K562 (cell line): ENCODE measurements around the gene SFXN3. TPM values are rescaled to one million over a fixed set of nuclear protein-coding genes. Genes with fewer than 3 reads are reported as not detected.

Experiments
- ATAC-seq: fragments of 200-7000 bp; cut with Tn5 transposase; 3 replicates; pipeline ENCODE4 v1.9.1; 2020; ENCODE audit warnings: moderate library complexity
- BruUV-seq: library from RNA; stranded (reverse); fragments of 400-500 nt; replicated peaks from 2 replicates; lab custom pipeline; 2021; lab: Mats Ljungman, UMichigan
- CTCF ChIA-PET: fragments of 300-600 bp; formaldehyde crosslinking; extraction: SDS; loops from one replicate; lab custom pipeline; 2021; ENCODE audit warnings: low intra/inter-chr PET ratio; lab: Yijun Ruan, JAX
- POLR2A ChIA-PET: fragments of 300-600, 350-650 bp; sonication (Branson Sonifier 250); formaldehyde crosslinking; extraction: SDS; loops from one replicate; lab custom pipeline; 2021; ENCODE audit warnings: antibody characterized with exemption, inconsistent platforms; lab: Yijun Ruan, JAX
- DNase-seq, 4 experiments: peaks; one replicate each; pipeline versions ENCODE4 v3.0.0 to v3.0.0-alpha.2; 2011 to 2018; ENCODE audit warnings: low spot score in 3 of 4, mixed read lengths in 3 of 4; ENCODE audit errors: extremely low read depth in 1 of 4
- FAIRE-seq: peaks from 2 replicates; lab custom pipeline; 2011; peaks lifted over from hg19 to GRCh38; lab: Jason Lieb, UNC
- H2AFZ ChIP-seq: 2 replicates; pipeline ENCODE4 v1.6.0; 2011; ENCODE audit warnings: low read depth, low read length, control low read depth, inconsistent platforms
- H3K27ac ChIP-seq: fragments of 200-600 bp; 3 replicates; pipeline ENCODE4 v1.8.0; 2011; ENCODE audit warnings: low read depth, mild to moderate bottlenecking, control low read depth, inconsistent platforms, low read length, moderate library complexity, mixed read lengths; ENCODE audit errors: extremely low read depth
- H3K27me3 ChIP-seq, 2 experiments: fragments of 300-600 bp in 1 of 2; 2 replicates in 1 of 2; 3 replicates in 1 of 2; pipeline versions ENCODE4 v1.6.0 to v1.8.0; 2011; ENCODE audit warnings: inconsistent platforms in 2 of 2, low read length in 2 of 2, mild to moderate bottlenecking in 1 of 2, mixed read lengths in 1 of 2, moderate library complexity in 1 of 2; ENCODE audit not compliant: control insufficient read depth in 2 of 2, insufficient read depth in 2 of 2
- H3K36me3 ChIP-seq: fragments of 300-600 bp; 3 replicates; pipeline ENCODE4 v1.8.0; 2011; ENCODE audit warnings: mild to moderate bottlenecking, low read length, inconsistent platforms; ENCODE audit not compliant: control insufficient read depth, insufficient read depth
- H3K4me1 ChIP-seq, 2 experiments: fragments of 200-600 bp in 1 of 2; replicated peaks in 1 of 2; 2 replicates in 1 of 2; 3 replicates in 1 of 2; pipeline versions ENCODE4 v1.5.1 to v1.8.0; 2011; ENCODE audit warnings: inconsistent platforms in 2 of 2, low read length in 2 of 2, mild to moderate bottlenecking in 1 of 2, mixed read lengths in 1 of 2, moderate library complexity in 1 of 2; ENCODE audit not compliant: control insufficient read depth in 2 of 2, insufficient read depth in 2 of 2
- H3K4me2 ChIP-seq: 2 replicates; pipeline ENCODE4 v1.6.1; 2011; ENCODE audit warnings: low read length, control low read depth, inconsistent platforms, mixed read lengths; ENCODE audit not compliant: insufficient read depth
- H3K4me3 ChIP-seq: fragments of 200-600 bp; sonication (generic), shearing (Covaris generic); 2 replicates; pipeline ENCODE4 v1.5.1; 2016; ENCODE audit warnings: control low read depth, inconsistent platforms
- H3K79me2 ChIP-seq: fragments of 200-600 bp; 3 replicates; pipeline ENCODE4 v1.8.0; 2011; ENCODE audit warnings: low read length, inconsistent platforms; ENCODE audit not compliant: control insufficient read depth, insufficient read depth
- H3K9ac ChIP-seq, 2 experiments: 2 replicates each; pipeline versions ENCODE4 v1.6.0 to v1.6.1; 2011; ENCODE audit warnings: low read depth in 2 of 2, low read length in 2 of 2, control low read depth in 1 of 2, inconsistent platforms in 1 of 2, mild to moderate bottlenecking in 1 of 2, mixed read lengths in 1 of 2; ENCODE audit not compliant: insufficient read depth in 1 of 2
- H3K9me1 ChIP-seq: one replicate; pipeline ENCODE4 v1.6.0; 2011; ENCODE audit warnings: inconsistent platforms, mild to moderate bottlenecking, low read length, moderate library complexity; ENCODE audit not compliant: control insufficient read depth, insufficient read depth
- H3K9me3 ChIP-seq: replicated peaks from 2 replicates; pipeline ENCODE4 v1.5.1; 2011; ENCODE audit warnings: low read depth, low read length, inconsistent platforms; ENCODE audit not compliant: control insufficient read depth, insufficient read depth
- H4K20me1 ChIP-seq: replicated peaks from 2 replicates; pipeline ENCODE4 v1.6.1; 2011; ENCODE audit warnings: low read length, inconsistent platforms, mixed read lengths; ENCODE audit not compliant: control insufficient read depth, insufficient read depth
- BRF2 ChIP-seq: IDR thresholded peaks from 3 replicates; pipeline ENCODE4 v1.6.1; 2011; ENCODE audit warnings: borderline replicate concordance, mild to moderate bottlenecking; ENCODE audit not compliant: insufficient read length, insufficient read depth
- GABPB1 ChIP-seq: sonication (generic); formaldehyde crosslinking; IDR thresholded peaks from 2 replicates; pipeline ENCODE4 v1.8.0; 2022; ENCODE audit warnings: mild to moderate bottlenecking, missing genetic modification reagents
- KDM1A ChIP-seq, 2 experiments: fragments of 450-650 bp; IDR thresholded peaks; 2 replicates each; pipeline ENCODE4 v1.6.1; 2016; ENCODE audit warnings: mild to moderate bottlenecking in 2 of 2
- NR2F6 ChIP-seq: fragments of 450-650 bp; formaldehyde crosslinking; IDR thresholded peaks from 2 replicates; pipeline ENCODE4 v1.4.0; 2020; ENCODE audit warnings: mild to moderate bottlenecking
- PCBP1 ChIP-seq: fragments of 200-400 bp; formaldehyde crosslinking; IDR thresholded peaks from 2 replicates; pipeline ENCODE4 v1.6.1; 2018; ENCODE audit warnings: mild to moderate bottlenecking, low read depth, low read length; ENCODE audit not compliant: poor library complexity, severe bottlenecking
- POLR2A ChIP-seq: fragments of 450-650 bp; conservative IDR thresholded peaks from 2 replicates; pipeline ENCODE4 v1.6.1; 2016
- RFX5 ChIP-seq: IDR thresholded peaks from 2 replicates; pipeline ENCODE4 v1.6.1; 2011; ENCODE audit warnings: low read depth, mild to moderate bottlenecking, improper control_type of control experiment, low read length
- RFX7 ChIP-seq: fragments of 250-450 bp; sonication (Bioruptor Pico); IDR thresholded peaks from 2 replicates; pipeline ENCODE4 v1.5.1; 2021; ENCODE audit warnings: mild to moderate bottlenecking
- TAF15 ChIP-seq: fragments of 200-400 bp; formaldehyde crosslinking; IDR thresholded peaks from 2 replicates; pipeline ENCODE4 v1.6.1; 2017; ENCODE audit warnings: mild to moderate bottlenecking, low read depth, low read length, moderate library complexity
- TEAD2 ChIP-seq: fragments of 450-650 bp; IDR thresholded peaks from 2 replicates; pipeline ENCODE4 v1.6.1; 2016; ENCODE audit warnings: missing genetic modification characterization, control low read depth, missing compliant biosample characterization
- ZNF518B ChIP-seq: fragments of 250-450 bp; sonication (Bioruptor Pico); IDR thresholded peaks from 2 replicates; pipeline ENCODE4 v1.5.0; 2021; ENCODE audit warnings: mild to moderate bottlenecking, moderate library complexity
- ZNF551 ChIP-seq: fragments of 250-450 bp; sonication (Bioruptor Pico); IDR thresholded peaks from 2 replicates; pipeline ENCODE4 v1.5.0; 2021; ENCODE audit warnings: mild to moderate bottlenecking, moderate library complexity
- WGBS: fragments of 100-300 bp; shearing (Covaris generic); methylation state at CpG from one replicate; pipeline ENCODE4 v1.1.6; 2016; ENCODE audit warnings: low coverage, mixed read lengths; ENCODE audit not compliant: insufficient coverage; ENCODE audit errors: missing lambda C conversion rate; 5-methylcytosine and 5-hydroxymethylcytosine counted together
- in situ Hi-C: fragments of 300-500 bp; cut with MboI; formaldehyde crosslinking; loops from 4 replicates; pipeline ENCODE4 v1.15.0; 2018; ENCODE audit warnings: inconsistent platforms, mixed read lengths
- intact Hi-C: fragments of 100-400 bp; cut with micrococcal nuclease; formaldehyde crosslinking; loops from 2 replicates; pipeline ENCODE4 v1.14.2; 2022
- polyA plus RNA-seq, 8 experiments: library from polyadenylated mRNA; depleted of rRNA in 4 of 8; stranded (reverse) in 5 of 8; unstranded in 3 of 8; fragments of >200 nt; fragmentation: Nextera tagmentation in 2 of 8; fragmentation: Illumina TruSeq in 1 of 8; extraction: Ambion mirVana in 2 of 8; extraction: Trizol in 1 of 8; gene quantifications; 2 replicates each; pipeline versions ENCODE4 v1.2.1 to v1.2.3, GENCODE V29; 2011 to 2014; ENCODE audit warnings: inconsistent platforms in 1 of 8, missing spikeins in 1 of 8
- total RNA-seq, 7 experiments: library from RNA; depleted of rRNA in 6 of 7; stranded (reverse); fragments of >200 nt in 6 of 7; fragmentation: Illumina TruSeq in 2 of 7; extraction: Trizol in 2 of 7; gene quantifications; 2 replicates each; pipeline versions ENCODE4 v1.2.1 to v1.2.3, GENCODE V29; 2011 to 2021; ENCODE audit warnings: low replicate concordance in 1 of 7
- TF ChIP-seq, protein P1 (sequence below): sonication (generic); formaldehyde crosslinking; IDR thresholded peaks from 2 replicates; pipeline ENCODE4 v1.9.0; 2022; ENCODE audit warnings: mild to moderate bottlenecking, missing genetic modification reagents
- TF ChIP-seq, protein P2 (sequence below): IDR thresholded peaks from 2 replicates; pipeline ENCODE4 v1.6.1; 2014; ENCODE audit warnings: antibody characterized with exemption
- TF ChIP-seq, protein P3 (sequence below): sonication (generic); formaldehyde crosslinking; IDR thresholded peaks from 2 replicates; pipeline ENCODE4 v1.8.0; 2022; ENCODE audit warnings: mild to moderate bottlenecking, missing genetic modification reagents

The SFXN3 gene
- total and polyA plus RNA-seq, 9 of the 15 experiments (the other 6 are each of a cell fraction or from before 2014, with no cell fraction given): 0.24 to 4.6 (median 0.86) TPM

DNA sequence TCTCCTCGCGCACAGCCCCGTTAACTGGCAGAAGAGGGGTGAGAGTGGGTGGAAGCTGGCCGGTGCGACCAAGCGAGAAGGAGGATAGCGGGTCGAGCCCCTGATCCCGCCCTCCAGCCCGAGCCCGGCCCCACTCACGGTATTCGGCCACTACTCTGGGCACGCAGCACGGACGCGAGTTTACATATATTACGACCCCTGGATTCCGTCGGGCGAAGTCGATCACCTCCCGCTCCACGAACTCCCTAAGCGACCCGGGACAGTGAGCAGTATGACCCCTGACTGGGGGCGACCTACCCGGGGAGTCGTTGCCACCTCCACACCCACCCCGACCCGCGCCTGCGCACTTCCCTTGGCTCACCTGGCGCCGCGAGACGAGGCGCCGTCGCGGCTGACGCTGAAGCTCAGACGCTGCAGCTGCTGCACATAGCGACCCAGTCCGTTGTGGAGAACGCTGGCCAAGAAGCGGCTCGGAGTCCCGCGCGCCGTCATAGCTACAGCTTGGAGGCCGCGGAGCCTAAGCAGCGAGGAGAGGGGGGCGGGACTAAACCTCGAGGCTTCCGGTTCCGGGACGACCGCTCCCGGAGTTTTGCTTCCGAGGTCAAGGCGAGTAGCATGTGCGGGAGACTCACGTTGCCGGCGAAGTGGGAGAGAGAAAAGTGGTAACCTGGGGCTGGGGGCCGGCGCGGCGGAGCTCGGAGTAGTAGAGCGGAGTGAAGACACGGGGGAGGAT lies 43.9 kb upstream of the SFXN3 start, which contains the start of the genes MRPL43 and TWNK:
TSS of gene MRPL43 (minus strand) at position 546 of the 733 bp plus-strand sequence. CDS start at position 492, 54 bp downstream.
TSS of gene TWNK (plus strand) at position 592 of the 733 bp plus-strand sequence. CDS start 668 bp downstream, outside the sequence.
- intact Hi-C loops: no loop called here
- ChIA-PET POLR2A (interaction anchor here (1.0 kb wide), 1 partner anchor 47 kb away, joined by 4 read pairs; no protein-coding TSS in a partner anchor), CTCF (no interaction called here)
- H3K4me2 ChIP-seq: peak within 1 kb of the TSS; percentile 97
- BruUV-seq: no TSS peak
- FAIRE-seq: peak; percentile 87
- H3K27me3 ChIP-seq: no peaks in the 10 kb centered on the region
- peaks cover 16 to 21% of the 10 kb centered on the region in 2 experiments; a peak in 4 of 5 replicates for H3K4me1 ChIP-seq
- peak; percentile 78 to 87 (median 82) for DNase-seq
- H3K9ac ChIP-seq: peak within 1 kb of the TSS; percentile 95 to 99
- peaks cover 59% of the 10 kb centered on the region for H3K79me2 ChIP-seq
- H3K4me3 ChIP-seq: peak within 1 kb of the TSS; percentile 95
- in situ Hi-C loops: loop anchor here (25.0 kb wide), 1 partner anchor 1050 kb away; no protein-coding TSS in a partner anchor
- H3K9me3 ChIP-seq: no peaks in the 10 kb centered on the region
- peak; percentile 96 for ATAC-seq
- H2AFZ ChIP-seq: peak within 1 kb of the TSS; percentile 98
- H4K20me1 ChIP-seq: peaks cover 6% of the 10 kb centered on the region; the same call in 1 of the 2 replicates
- H3K9me1 ChIP-seq: no peaks in the 10 kb centered on the region
- peak within 1 kb of the TSS; percentile 87 for H3K27ac ChIP-seq
- under 1% methylated on average over 28 of the region's 75 CpGs for WGBS
- peaks cover 54% of the 10 kb centered on the region; the same call in 2 of the 3 replicates for H3K36me3 ChIP-seq
- no peak for TF ChIP-seq TAF15
- TF ChIP-seq GABPB1 (CRISPR knock-in tag): peak; percentile 99
- no peak for TF ChIP-seq NR2F6 (CRISPR knock-in tag)
- no peak for TF ChIP-seq TEAD2 (tag)
- no peak for TF ChIP-seq ZNF551 (CRISPR knock-in tag)
- no peak for TF ChIP-seq KDM1A (IDR thresholded peaks at IDR 0.05)
- TF ChIP-seq, protein P1, sequence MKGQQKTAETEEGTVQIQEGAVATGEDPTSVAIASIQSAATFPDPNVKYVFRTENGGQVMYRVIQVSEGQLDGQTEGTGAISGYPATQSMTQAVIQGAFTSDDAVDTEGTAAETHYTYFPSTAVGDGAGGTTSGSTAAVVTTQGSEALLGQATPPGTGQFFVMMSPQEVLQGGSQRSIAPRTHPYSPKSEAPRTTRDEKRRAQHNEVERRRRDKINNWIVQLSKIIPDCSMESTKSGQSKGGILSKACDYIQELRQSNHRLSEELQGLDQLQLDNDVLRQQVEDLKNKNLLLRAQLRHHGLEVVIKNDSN: no peak
- TF ChIP-seq BRF2: no peak
- TF ChIP-seq, protein P2, sequence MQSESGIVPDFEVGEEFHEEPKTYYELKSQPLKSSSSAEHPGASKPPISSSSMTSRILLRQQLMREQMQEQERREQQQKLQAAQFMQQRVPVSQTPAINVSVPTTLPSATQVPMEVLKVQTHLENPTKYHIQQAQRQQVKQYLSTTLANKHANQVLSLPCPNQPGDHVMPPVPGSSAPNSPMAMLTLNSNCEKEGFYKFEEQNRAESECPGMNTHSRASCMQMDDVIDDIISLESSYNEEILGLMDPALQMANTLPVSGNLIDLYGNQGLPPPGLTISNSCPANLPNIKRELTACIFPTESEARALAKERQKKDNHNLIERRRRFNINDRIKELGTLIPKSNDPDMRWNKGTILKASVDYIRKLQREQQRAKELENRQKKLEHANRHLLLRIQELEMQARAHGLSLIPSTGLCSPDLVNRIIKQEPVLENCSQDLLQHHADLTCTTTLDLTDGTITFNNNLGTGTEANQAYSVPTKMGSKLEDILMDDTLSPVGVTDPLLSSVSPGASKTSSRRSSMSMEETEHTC: no peak
- no peak for TF ChIP-seq RFX5
- TF ChIP-seq POLR2A: peak; percentile 81
- TF ChIP-seq RFX7 (CRISPR knock-in tag): no peak
- TF ChIP-seq PCBP1: no peak
- TF ChIP-seq, protein P3, sequence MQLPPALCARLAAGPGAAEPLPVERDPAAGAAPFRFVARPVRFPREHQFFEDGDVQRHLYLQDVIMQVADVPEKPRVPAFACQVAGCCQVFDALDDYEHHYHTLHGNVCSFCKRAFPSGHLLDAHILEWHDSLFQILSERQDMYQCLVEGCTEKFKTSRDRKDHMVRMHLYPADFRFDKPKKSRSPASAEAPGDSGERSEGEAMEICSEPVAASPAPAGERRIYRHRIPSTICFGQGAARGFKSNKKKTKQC (CRISPR knock-in tag): no peak
- TF ChIP-seq ZNF518B (CRISPR knock-in tag): no peak
